Sigmoid colon (tissue), 7 donors: Measurements from ENCODE around the gene GUCA1A. TPM values are rescaled to one million over a fixed set of nuclear protein-coding genes. Genes with fewer than 3 reads are reported as not detected.
"Not testable (repeated sequence)": the region's sequence is repeated elsewhere in the genome, so short reads cannot be mapped to it uniquely, and the experiment has no call there.

Experiments used
- DNase-seq: peaks from one replicate; pipeline ENCODE4 v3.0.0-alpha.2; 2019
- H3K27ac ChIP-seq, 4 donors: fragments of 200-600 bp; sonication (generic); one replicate each; pipeline ENCODE4 v1.5.1; 2016 to 2019; ENCODE audit warnings: mild to moderate bottlenecking in 1 of 4
- H3K27me3 ChIP-seq, 3 donors: fragments of 200-600 bp; sonication (generic); one replicate each; pipeline ENCODE4 v1.5.1; 2019; ENCODE audit warnings: mild to moderate bottlenecking in 1 of 3
- H3K36me3 ChIP-seq, 4 donors: fragments of 200-600 bp; sonication (generic); one replicate each; pipeline ENCODE4 v1.5.1; 2016 to 2019
- H3K4me1 ChIP-seq, 4 donors: fragments of 200-600 bp; sonication (generic); one replicate each; pipeline ENCODE4 v1.5.1; 2017 to 2019
- H3K4me3 ChIP-seq, 4 donors: fragments of 200-600 bp; sonication (generic); one replicate each; pipeline ENCODE4 v1.5.1; 2017 to 2019; ENCODE audit warnings: mild to moderate bottlenecking in 2 of 4, moderate library complexity in 1 of 4
- H3K9me3 ChIP-seq, 4 donors: fragments of 200-600 bp in 3 of 4; sonication (generic) in 3 of 4; one replicate each; pipeline versions ENCODE4 v1.5.1 to v1.6.1; 2013 to 2019
- CTCF ChIP-seq, 4 experiments: fragments of 450-650 bp in 3 of 4; fragments of 200-600 bp in 1 of 4; IDR thresholded peaks; one replicate each; pipeline ENCODE4 v1.5.1; 2016 to 2019; ENCODE audit warnings: antibody characterized with exemption in 4 of 4, mild to moderate bottlenecking in 3 of 4, moderate library complexity in 2 of 4
- EP300 ChIP-seq, 4 donors: sonication (generic); formaldehyde crosslinking; IDR thresholded peaks; one replicate each; pipeline ENCODE4 v1.6.1; 2017; ENCODE audit warnings: antibody characterized with exemption in 4 of 4
- POLR2A ChIP-seq, 2 donors: fragments of 450-650 bp; IDR thresholded peaks; one replicate each; pipeline ENCODE4 v1.6.1; 2016; ENCODE audit warnings: antibody characterized with exemption in 2 of 2, mild to moderate bottlenecking in 2 of 2, moderate library complexity in 2 of 2
- POLR2AphosphoS5 ChIP-seq, 4 donors: sonication (generic); formaldehyde crosslinking; IDR thresholded peaks; one replicate each; pipeline ENCODE4 v1.6.1; 2017; ENCODE audit warnings: antibody characterized with exemption in 4 of 4
- WGBS, 2 donors: extraction: QIAGEN DNeasy Blood & Tissue Kit; methylation state at CpG; one replicate each; pipeline ENCODE4 v1.1.7; 2013; 5-methylcytosine and 5-hydroxymethylcytosine counted together
- intact Hi-C: fragments of 100-400 bp; cut with DNase I; formaldehyde crosslinking; loops from one replicate; pipeline ENCODE4 v1.15.1; 2023
- polyA plus RNA-seq, 3 donors: library from polyadenylated mRNA; stranded (reverse); fragments of 200-250 nt; gene quantifications; one replicate each; pipeline ENCODE4 v1.2.3, GENCODE V29; 2013
- total RNA-seq, 4 donors: library from RNA; depleted of rRNA; stranded (reverse); fragments of >200 nt; gene quantifications; one replicate each; pipeline ENCODE4 v1.1.0, GENCODE V29; 2016
- donor health status: healthy with polysubstance abuse.
- donor health status: Bipolar disorder and iron deficiency.
- donor health status: healthy.

The GUCA1A gene
- total and polyA plus RNA-seq, 7 donors: 0.15 to 0.36 TPM; not detected in 5

DNA sequence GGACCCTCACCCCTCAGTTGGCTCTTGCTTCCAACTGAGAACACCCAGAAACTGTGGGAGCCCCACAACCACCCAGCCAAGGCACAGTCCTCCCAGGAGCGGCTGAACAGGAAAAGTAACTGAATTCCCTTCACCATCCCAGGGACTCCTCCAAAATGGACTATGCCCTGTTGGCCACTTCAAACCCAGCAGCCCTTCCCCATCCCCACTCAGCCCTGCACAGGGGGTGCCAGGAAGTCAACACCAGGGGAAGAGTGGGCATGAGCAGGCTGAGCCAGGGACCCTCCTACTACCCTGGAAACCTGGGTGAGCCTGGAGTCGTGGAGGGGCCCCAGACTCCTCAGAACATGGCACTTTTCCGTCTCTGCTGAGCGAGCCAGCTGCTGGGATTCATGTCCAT, 11.3 kb downstream of the GUCA1A start:
- intact Hi-C loops: no loop called here
- no peak for DNase-seq
- Histone ChIP-seq H3K36me3 (no peaks in the 10 kb centered on the region), H3K27ac (no peak overlapping the region), H3K9me3 (no peaks in the 10 kb centered on the region), H3K4me3 (no peak overlapping the region), H3K27me3 (no peaks in the 10 kb centered on the region), H3K4me1 (no peaks in the 10 kb centered on the region)
- 85 to 90% methylated on average over 4 of the region's 4 CpGs for WGBS, 2 donors
- TF ChIP-seq CTCF (IDR thresholded peaks at IDR 0.05) (no peak), EP300 (IDR thresholded peaks at IDR 0.05) (no peak), POLR2A (IDR thresholded peaks at IDR 0.05) (no peak), POLR2AphosphoS5 (IDR thresholded peaks at IDR 0.05) (no peak)

GRCh38 chr6:42185597-42185996, 12.4 kb downstream of the GUCA1A start:
- no peaks in the 10 kb centered on the region for H3K4me1 ChIP-seq
- DNase-seq: no peak
- no peak overlapping the region for H3K27ac ChIP-seq
- H3K9me3 ChIP-seq: no peaks in the 10 kb centered on the region
- no peaks in the 10 kb centered on the region for H3K36me3 ChIP-seq
- TF ChIP-seq CTCF (IDR thresholded peaks at IDR 0.05) (no peak), POLR2AphosphoS5 (IDR thresholded peaks at IDR 0.05) (peak in 1 of 4 donors; percentile 15)
- 79 to 81% methylated on average over 10 of the region's 10 CpGs for WGBS, 2 donors
- intact Hi-C loops: no loop called here
- H3K27me3 ChIP-seq: no peaks in the 10 kb centered on the region
- H3K4me3 ChIP-seq: no peak overlapping the region

GRCh38 chr6:42188406-42188805, 15.2 kb downstream of the GUCA1A start:
- H3K36me3 ChIP-seq: no peaks in the 10 kb centered on the region
- 76 to 94% methylated on average over 6 of the region's 6 CpGs for WGBS, 2 donors
- no peaks in the 10 kb centered on the region for H3K4me1 ChIP-seq
- no peaks in the 10 kb centered on the region for H3K27me3 ChIP-seq
- H3K4me3 ChIP-seq: no peak overlapping the region
- no peak for DNase-seq
- intact Hi-C loops: no loop called here
- TF ChIP-seq CTCF (IDR thresholded peaks at IDR 0.05) (no peak), POLR2AphosphoS5 (IDR thresholded peaks at IDR 0.05) (no peak), POLR2A (IDR thresholded peaks at IDR 0.05) (no peak), EP300 (IDR thresholded peaks at IDR 0.05) (no peak)
- H3K9me3 ChIP-seq: no peaks in the 10 kb centered on the region
- no peak overlapping the region for H3K27ac ChIP-seq

DNA sequence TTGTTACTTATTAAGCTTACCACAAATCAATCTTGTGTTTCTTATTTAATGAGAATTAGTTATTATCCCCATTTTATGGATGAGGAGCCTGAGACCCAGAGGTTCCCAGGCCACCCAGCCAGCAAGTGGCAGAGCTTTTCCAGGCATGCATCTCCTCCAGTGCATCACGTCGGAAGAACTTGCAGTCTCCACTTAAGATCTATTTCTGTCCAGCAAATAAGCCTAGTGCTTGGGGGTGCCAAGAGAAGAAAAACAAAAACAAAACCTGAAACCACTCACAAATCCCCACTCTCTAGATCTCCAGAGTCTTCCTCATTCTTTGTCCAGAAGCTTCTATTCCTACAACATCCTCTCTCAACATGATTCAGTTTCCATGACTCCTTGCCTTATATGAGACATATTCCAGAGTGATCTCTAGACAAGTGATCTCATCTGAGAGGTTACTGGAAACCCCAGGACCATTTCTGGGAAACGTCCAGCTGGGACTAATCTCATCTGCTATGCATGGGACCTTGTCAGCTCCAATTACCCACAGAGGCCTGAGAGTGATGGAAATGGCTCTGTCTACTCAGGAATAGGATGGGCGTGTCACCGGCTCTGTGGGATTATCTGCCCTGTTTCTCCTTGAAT, 17.5 kb downstream of the GUCA1A start:
- TF ChIP-seq CTCF (IDR thresholded peaks at IDR 0.05) (no peak), POLR2A (IDR thresholded peaks at IDR 0.05) (no peak)
- Histone ChIP-seq H3K36me3 (no peaks in the 10 kb centered on the region), H3K9me3 (no peaks in the 10 kb centered on the region), H3K27ac (no peak overlapping the region), H3K4me1 (no peaks in the 10 kb centered on the region), H3K4me3 (no peak overlapping the region), H3K27me3 (no peaks in the 10 kb centered on the region)
- intact Hi-C loops: no loop called here
- DNase-seq: no peak
- WGBS, 2 donors: 76 to 81% methylated on average over 5 of the region's 5 CpGs

DNA sequence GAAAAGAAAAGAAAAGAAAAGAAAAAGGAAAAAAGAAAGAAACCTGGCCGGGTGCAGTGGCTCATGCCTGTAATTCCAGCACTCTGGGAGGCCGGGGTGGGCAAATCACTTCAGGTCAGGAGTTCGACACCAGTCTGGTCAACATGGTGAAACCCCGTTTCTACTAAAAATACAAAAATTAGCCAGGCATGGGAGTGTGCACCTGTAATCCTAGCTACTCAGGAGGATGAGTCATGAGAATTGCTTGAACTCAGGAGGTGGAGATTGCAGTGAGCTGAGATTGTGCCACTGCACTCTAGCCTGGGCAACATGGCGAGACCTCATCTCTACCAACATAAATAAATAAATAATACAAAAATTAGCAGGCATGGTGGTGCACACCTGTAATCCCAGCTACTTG, 19.2 kb downstream of the GUCA1A start:
- intact Hi-C loops, DNase-seq: not testable (repeated sequence)
- 96 to 97% methylated on average over 5 of the region's 5 CpGs for WGBS, 2 donors

More for the DNA sequence above, 19.2 kb downstream of the GUCA1A start:
- H3K4me3 ChIP-seq, H3K9me3 ChIP-seq, H3K27ac ChIP-seq, H3K36me3 ChIP-seq, H3K27me3 ChIP-seq, H3K4me1 ChIP-seq: not testable (repeated sequence)
